Esophagus squamous epithelium (tissue), 5 donors: ENCODE results near the gene RGS7. TPM values are rescaled to one million over a fixed set of nuclear protein-coding genes. Genes with fewer than 3 reads are reported as not detected.

Source experiments
- DNase-seq: peaks from one replicate; lab custom pipeline; 2025; lab: John Stamatoyannopoulos, UW
- H3K27ac ChIP-seq, 4 donors: fragments of 200-600 bp; sonication (generic); one replicate each; pipeline ENCODE4 v1.5.1; 2016 to 2019; ENCODE audit warnings: mild to moderate bottlenecking in 1 of 4
- H3K27me3 ChIP-seq, 4 donors: fragments of 200-600 bp; sonication (generic); 1 replicate in 3 of 4; 2 replicates in 1 of 4; pipeline versions ENCODE4 v1.5.1 to v1.6.0; 2017 to 2021; ENCODE audit warnings: antibody characterized with exemption in 1 of 4
- H3K36me3 ChIP-seq, 3 donors: fragments of 200-600 bp; sonication (generic); one replicate each; pipeline ENCODE4 v1.5.1; 2016 to 2019
- H3K4me1 ChIP-seq, 3 donors: fragments of 200-600 bp; sonication (generic); one replicate each; pipeline ENCODE4 v1.5.1; 2017 to 2019
- H3K4me3 ChIP-seq, 4 donors: fragments of 200-600 bp; sonication (generic); 1 replicate in 3 of 4; 2 replicates in 1 of 4; pipeline ENCODE4 v1.5.1; 2016 to 2019; ENCODE audit warnings: mild to moderate bottlenecking in 2 of 4, moderate library complexity in 1 of 4
- H3K9me3 ChIP-seq, 3 donors: fragments of 200-600 bp; sonication (generic); one replicate each; pipeline ENCODE4 v1.5.1; 2016 to 2019
- POLR2A ChIP-seq, 4 donors: fragments of 450-650 bp; IDR thresholded peaks; one replicate each; pipeline ENCODE4 v1.6.1; 2017; ENCODE audit warnings: antibody characterized with exemption in 4 of 4, mild to moderate bottlenecking in 4 of 4, moderate library complexity in 3 of 4
- WGBS, 2 donors: methylation state at CpG; one replicate each; pipeline ENCODE4 v1.1.5; 2018; 5-methylcytosine and 5-hydroxymethylcytosine counted together
- intact Hi-C: fragments of 100-400 bp; cut with DNase I; formaldehyde crosslinking; loops from one replicate; pipeline ENCODE4 v1.15.0; 2022
- total RNA-seq, 4 donors: library from RNA; depleted of rRNA; stranded (reverse); fragments of >200 nt; gene quantifications; one replicate each; pipeline ENCODE4 v1.1.0, GENCODE V29; 2016
- TF ChIP-seq, protein P1 (sequence below), 6 experiments: fragments of 450-650 bp in 4 of 6; fragments of 200-600 bp in 2 of 6; sonication (generic) in 2 of 6; IDR thresholded peaks; one replicate each; pipeline ENCODE4 v1.5.1; 2016 to 2019; ENCODE audit warnings: antibody characterized with exemption in 6 of 6, mild to moderate bottlenecking in 4 of 6, moderate library complexity in 4 of 6
- donor health status: DM: yes; HTN: yes; CAD: no.

The RGS7 gene
- total RNA-seq, 4 donors from 2014 or later: not detected

DNA sequence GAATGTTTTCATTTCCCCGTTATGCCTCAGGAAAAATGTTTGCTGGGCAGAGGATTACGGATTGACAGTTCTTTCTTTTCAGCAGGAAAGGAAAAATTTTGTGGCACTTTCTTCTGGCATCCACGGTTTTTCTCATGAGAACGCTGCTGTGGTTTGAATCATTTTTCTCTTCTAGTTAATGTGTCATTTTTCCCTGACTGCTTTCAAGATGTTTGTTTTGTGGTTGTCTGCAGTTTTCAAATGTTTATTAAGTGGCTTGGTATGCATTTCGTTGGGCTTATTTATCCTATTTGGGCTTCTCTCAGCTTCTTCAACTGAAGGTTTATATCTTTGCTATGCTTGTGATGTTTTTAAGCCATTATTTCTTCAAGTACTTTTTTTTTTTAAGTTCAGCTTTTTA, 359.0 kb downstream of the RGS7 start:
- no peaks in the 10 kb centered on the region for H3K4me1 ChIP-seq
- no peaks in the 10 kb centered on the region for H3K27me3 ChIP-seq
- intact Hi-C loops: no loop called here
- no peak overlapping the region for H3K4me3 ChIP-seq
- no peaks in the 10 kb centered on the region for H3K36me3 ChIP-seq
- no peak for DNase-seq
- H3K27ac ChIP-seq: no peak overlapping the region
- WGBS, 2 donors: 11 to 30% methylated on average over 5 of the region's 5 CpGs
- TF ChIP-seq, protein P1, sequence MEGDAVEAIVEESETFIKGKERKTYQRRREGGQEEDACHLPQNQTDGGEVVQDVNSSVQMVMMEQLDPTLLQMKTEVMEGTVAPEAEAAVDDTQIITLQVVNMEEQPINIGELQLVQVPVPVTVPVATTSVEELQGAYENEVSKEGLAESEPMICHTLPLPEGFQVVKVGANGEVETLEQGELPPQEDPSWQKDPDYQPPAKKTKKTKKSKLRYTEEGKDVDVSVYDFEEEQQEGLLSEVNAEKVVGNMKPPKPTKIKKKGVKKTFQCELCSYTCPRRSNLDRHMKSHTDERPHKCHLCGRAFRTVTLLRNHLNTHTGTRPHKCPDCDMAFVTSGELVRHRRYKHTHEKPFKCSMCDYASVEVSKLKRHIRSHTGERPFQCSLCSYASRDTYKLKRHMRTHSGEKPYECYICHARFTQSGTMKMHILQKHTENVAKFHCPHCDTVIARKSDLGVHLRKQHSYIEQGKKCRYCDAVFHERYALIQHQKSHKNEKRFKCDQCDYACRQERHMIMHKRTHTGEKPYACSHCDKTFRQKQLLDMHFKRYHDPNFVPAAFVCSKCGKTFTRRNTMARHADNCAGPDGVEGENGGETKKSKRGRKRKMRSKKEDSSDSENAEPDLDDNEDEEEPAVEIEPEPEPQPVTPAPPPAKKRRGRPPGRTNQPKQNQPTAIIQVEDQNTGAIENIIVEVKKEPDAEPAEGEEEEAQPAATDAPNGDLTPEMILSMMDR (IDR thresholded peaks at IDR 0.05): no peak
- no peaks in the 10 kb centered on the region for H3K9me3 ChIP-seq

DNA sequence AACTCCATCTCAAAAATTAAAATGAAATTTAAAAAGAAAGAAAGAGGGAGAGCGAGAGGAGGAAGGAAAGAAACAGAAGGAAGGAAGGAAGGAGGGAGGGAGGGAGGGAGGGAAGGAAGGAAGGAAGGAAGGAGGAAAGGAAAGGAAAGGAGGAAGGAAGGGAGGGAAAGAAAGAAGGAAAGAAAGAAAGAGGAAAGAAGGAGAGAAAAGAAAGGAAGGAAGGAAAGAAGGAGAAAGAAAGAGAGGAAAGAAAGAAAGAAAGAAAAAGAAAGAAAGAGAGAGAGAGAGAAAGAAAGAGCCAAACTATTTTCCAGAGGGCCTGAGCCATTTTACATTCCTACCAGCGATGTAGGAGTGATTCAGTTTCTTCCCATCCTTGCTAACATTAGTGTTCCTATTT, 364.0 kb downstream of the RGS7 start:
- intact Hi-C loops: no loop called here
- Histone ChIP-seq H3K4me3 (no peak overlapping the region), H3K27me3 (no peaks in the 10 kb centered on the region), H3K4me1 (no peaks in the 10 kb centered on the region), H3K9me3 (no peaks in the 10 kb centered on the region), H3K27ac (no peak overlapping the region), H3K36me3 (no peaks in the 10 kb centered on the region)
- WGBS, 2 donors: 76 to 77% methylated on average over 2 of the region's 2 CpGs
- DNase-seq: no peak
- TF ChIP-seq, protein P1 (IDR thresholded peaks at IDR 0.05): no peak
- no peak for TF ChIP-seq POLR2A (IDR thresholded peaks at IDR 0.05)

DNA sequence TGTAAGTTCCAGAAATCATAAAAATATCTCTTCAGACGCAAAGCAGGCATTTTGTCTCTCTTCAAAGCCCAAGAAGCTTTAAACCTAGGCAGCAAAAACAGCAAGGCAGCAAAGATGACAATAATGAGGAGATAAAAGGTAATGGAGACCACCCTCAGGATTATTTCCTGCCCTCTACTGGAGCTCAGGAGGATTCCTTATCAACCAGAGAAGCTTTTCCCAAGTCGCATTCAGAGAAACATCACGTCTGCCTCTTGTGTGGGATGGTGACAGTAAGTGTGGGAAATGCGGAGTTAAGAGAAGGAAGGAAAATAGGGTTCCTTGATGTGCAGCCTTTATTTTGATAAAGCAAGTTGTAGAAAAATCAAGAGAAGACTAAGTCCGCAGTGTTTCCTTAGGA, 365.8 kb downstream of the RGS7 start:
- Histone ChIP-seq H3K4me3 (no peak overlapping the region), H3K9me3 (no peaks in the 10 kb centered on the region), H3K4me1 (no peaks in the 10 kb centered on the region), H3K27me3 (no peaks in the 10 kb centered on the region), H3K27ac (no peak overlapping the region), H3K36me3 (no peaks in the 10 kb centered on the region)
- no peak for TF ChIP-seq POLR2A (IDR thresholded peaks at IDR 0.05)
- TF ChIP-seq, protein P1 (IDR thresholded peaks at IDR 0.05): no peak
- no peak for DNase-seq
- intact Hi-C loops: no loop called here
- WGBS, 2 donors: 66 to 70% methylated on average over 5 of the region's 5 CpGs

DNA sequence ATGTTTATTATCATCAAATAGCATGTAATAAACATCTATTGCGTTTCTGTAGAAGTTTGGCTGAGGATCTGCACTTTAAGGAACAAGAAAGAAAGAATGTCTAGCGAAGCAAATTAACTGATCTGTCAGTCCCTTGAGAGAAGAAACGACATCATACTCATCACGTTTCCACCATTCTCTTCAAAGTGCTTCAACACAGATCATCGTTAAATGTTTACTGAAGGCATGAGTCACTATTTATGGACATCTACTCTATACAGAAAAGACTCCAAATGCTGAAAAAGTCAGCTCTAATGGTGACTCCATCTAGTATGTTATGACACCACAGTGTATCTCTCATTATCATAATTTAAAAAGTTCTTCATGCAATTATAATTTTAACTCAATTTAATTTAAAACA, 369.1 kb downstream of the RGS7 start:
- no peak for TF ChIP-seq POLR2A (IDR thresholded peaks at IDR 0.05)
- no peak overlapping the region for H3K27ac ChIP-seq
- no peak for DNase-seq
- WGBS, 2 donors: 40 to 52% methylated on average over 5 of the region's 5 CpGs
- H3K36me3 ChIP-seq: no peaks in the 10 kb centered on the region
- no peak overlapping the region for H3K4me3 ChIP-seq
- no peaks in the 10 kb centered on the region for H3K27me3 ChIP-seq
- no peaks in the 10 kb centered on the region for H3K4me1 ChIP-seq
- intact Hi-C loops: no loop called here
- no peaks in the 10 kb centered on the region for H3K9me3 ChIP-seq

DNA sequence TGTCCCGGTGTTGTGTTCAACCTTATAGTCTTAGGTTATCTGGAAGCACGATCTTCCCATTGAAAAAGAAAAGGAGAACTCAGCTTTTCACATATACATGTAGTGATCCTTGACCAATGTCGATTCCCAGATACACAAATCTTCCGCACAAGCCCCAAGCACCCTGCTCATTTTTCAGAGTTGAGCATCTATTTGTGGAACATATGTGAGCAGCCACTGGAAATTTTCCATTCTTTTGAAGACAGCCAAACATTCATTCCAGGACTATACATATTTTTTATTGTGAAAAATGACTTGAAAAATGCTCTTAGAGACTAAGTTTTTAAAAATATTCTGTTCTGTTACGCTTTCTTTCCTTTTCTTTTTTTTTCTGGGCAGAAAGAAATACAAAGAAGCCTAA, 371.9 kb downstream of the RGS7 start:
- intact Hi-C loops: no loop called here
- Histone ChIP-seq H3K4me1 (no peaks in the 10 kb centered on the region), H3K9me3 (no peaks in the 10 kb centered on the region), H3K4me3 (no peak overlapping the region), H3K27ac (no peak overlapping the region), H3K36me3 (no peaks in the 10 kb centered on the region), H3K27me3 (no peaks in the 10 kb centered on the region)
- TF ChIP-seq, protein P1 (IDR thresholded peaks at IDR 0.05): no peak
- TF ChIP-seq POLR2A (IDR thresholded peaks at IDR 0.05): no peak
- WGBS, 2 donors: 60 to 72% methylated on average over 5 of the region's 5 CpGs
- no peak for DNase-seq

DNA sequence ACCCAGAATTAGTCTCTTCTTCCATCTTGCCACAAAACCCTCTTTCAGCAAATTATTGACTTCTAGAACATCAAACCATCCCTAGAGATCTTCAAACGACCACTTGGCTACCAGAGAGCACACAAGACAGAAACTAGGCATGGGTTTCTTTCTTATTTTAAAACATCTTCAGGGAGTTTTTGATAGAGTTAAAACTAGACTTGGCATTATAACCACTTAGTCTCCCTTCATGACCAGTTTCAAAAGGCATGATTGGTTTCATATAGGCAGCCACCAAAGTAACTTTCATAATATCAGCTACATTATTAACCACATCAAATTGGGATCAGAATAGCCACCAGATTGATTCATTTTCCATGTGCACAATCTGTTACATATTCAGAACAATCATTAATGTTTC, 376.7 kb downstream of the RGS7 start:
- no peaks in the 10 kb centered on the region for H3K4me1 ChIP-seq
- no peaks in the 10 kb centered on the region for H3K9me3 ChIP-seq
- no peaks in the 10 kb centered on the region for H3K27me3 ChIP-seq
- H3K36me3 ChIP-seq: no peaks in the 10 kb centered on the region
- TF ChIP-seq, protein P1 (IDR thresholded peaks at IDR 0.05): no peak
- TF ChIP-seq POLR2A (IDR thresholded peaks at IDR 0.05): no peak
- no peak overlapping the region for H3K4me3 ChIP-seq
- no peak for DNase-seq
- no peak overlapping the region for H3K27ac ChIP-seq
- intact Hi-C loops: no loop called here
- 36 to 42% methylated on average over 1 of the region's 1 CpG for WGBS, 2 donors
